MG63 (cell line): ENCODE measurements around the gene TMEM11. TPM values are rescaled to one million over a fixed set of nuclear protein-coding genes. Genes with fewer than 3 reads are reported as not detected.

Source experiments
- DNase-seq: peaks from one replicate; pipeline ENCODE4 v3.0.0-alpha.2; 2020
- H3K27me3 ChIP-seq: fragments of 250-450 bp; sonication (Bioruptor Pico); 2 replicates; pipeline ENCODE4 v1.5.1; 2020; ENCODE audit warnings: mild to moderate bottlenecking, moderate library complexity
- H3K36me3 ChIP-seq: fragments of 250-450 bp; sonication (Bioruptor Pico); 2 replicates; pipeline ENCODE4 v1.5.1; 2020; ENCODE audit warnings: mild to moderate bottlenecking, moderate library complexity
- H3K4me3 ChIP-seq: fragments of 250-450 bp; sonication (Bioruptor Pico); 2 replicates; pipeline ENCODE4 v1.5.1; 2020; ENCODE audit warnings: mild to moderate bottlenecking, moderate library complexity
- H3K9me3 ChIP-seq: fragments of 250-450 bp; sonication (Bioruptor Pico); 2 replicates; pipeline ENCODE4 v1.5.1; 2020; ENCODE audit warnings: mild to moderate bottlenecking, moderate library complexity
- total RNA-seq: library from RNA; depleted of rRNA; stranded (reverse); fragments of >200 nt; shearing (Covaris generic); gene quantifications from 2 replicates; pipeline ENCODE4 v1.2.3, GENCODE V29; 2014; ENCODE audit warnings: low replicate concordance; rRNA removed

The TMEM11 gene
- total RNA-seq, 1 experiment from 2014 or later: 18.9 TPM

DNA sequence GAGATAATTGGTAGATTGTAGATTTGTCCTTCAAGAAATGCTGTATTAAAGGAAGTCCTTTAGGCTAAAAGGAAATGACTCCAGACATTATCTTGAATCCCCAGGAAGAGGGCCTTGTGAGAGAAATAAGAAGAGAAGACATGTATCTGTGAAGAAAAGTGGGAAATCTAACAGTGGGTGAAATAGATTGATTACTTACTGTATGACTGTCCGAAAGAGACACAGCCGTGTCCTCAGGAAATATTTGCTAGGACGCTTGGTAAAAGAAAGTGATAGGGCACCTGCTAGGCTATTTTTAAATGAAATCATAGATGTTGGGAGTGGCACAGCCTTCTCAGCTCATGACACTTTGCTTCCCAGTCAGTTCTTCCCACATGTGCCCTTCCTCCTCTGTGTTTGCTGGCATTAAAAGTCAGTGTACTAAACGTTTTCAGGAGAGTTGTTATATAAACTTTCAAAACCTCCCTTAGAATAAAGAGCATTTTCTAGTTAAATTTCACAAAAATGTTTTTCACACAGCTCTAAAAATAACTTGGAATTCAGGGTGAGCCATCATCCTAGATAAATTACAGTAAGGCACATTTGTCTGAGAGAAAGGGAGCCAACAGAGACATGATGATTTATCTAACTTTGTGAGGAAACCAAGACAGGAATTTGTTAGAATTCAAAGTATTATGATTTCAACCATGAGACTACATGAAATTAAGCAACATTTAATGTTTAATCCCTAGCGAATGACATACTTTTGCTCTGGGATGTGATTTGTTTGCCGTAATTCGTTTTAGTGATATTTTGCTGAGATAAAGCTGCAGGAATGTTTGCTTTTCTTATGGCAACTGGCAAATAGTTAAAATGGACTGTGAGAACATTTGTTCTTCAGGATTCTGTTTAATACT is 52.2 kb downstream of the TMEM11 start:
- Histone ChIP-seq H3K9me3 (no peaks in the 10 kb centered on the region), H3K36me3 (no peaks in the 10 kb centered on the region), H3K27me3 (no peaks in the 10 kb centered on the region), H3K4me3 (no peak overlapping the region)
- DNase-seq: no peak

DNA sequence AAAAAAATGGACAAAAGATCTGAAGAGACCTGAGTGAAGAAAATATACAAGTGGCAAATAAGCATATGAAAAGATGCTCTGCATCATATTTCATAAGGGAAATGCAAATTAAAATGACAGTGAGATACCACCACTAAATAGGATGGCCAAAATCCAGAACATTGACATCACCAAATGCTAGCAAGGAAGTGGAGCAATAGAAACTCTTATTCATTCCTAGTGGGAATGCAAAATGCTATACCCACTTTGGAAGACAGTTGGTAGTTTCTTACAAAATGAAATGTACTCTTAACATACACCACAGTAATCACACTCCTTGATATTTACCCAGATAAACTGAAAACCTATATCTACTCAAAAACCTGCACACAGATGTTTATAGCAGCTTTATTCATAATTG is 53.6 kb downstream of the TMEM11 start:
- H3K27me3 ChIP-seq: no peaks in the 10 kb centered on the region
- no peak for DNase-seq
- no peaks in the 10 kb centered on the region for H3K36me3 ChIP-seq
- H3K9me3 ChIP-seq: no peaks in the 10 kb centered on the region
- no peak overlapping the region for H3K4me3 ChIP-seq

DNA sequence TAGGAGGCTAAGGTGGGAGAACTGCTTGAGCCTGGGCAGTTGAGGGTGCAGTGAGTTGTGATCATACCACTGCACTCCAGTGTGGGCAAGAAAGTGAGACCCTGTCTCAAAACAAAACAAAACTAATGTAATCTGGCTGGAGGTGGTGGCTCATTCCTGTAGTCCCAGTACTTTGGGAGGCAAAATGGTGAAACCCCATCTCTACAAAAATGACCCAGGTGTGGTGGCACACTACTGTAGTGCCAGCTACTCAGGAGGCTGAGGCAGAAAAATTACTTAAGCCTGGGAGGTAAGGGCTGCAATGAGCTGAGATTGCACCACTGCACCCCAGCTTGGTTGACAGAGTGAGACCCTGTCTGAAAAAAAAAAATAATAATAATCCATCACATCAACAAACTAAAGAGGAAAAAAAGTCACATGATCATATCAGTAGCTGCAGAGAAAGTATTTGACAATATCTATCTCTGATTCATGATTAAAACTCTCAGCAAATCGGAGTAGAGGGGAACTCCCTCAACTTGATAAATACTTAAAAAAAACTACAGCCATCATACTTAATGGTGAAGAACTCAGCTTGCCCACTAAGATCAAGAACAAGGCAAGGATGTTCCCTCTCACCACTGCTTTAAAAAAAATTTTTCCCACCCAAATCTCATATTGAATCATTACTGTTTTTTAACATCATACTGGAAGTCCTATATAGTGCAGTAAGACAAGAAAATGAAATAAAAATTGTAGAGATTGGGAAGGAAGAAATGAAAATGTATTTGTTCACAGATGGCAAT is 56.2 kb downstream of the TMEM11 start:
- DNase-seq: no peak
- no peak overlapping the region for H3K4me3 ChIP-seq
- no peaks in the 10 kb centered on the region for H3K36me3 ChIP-seq
- no peaks in the 10 kb centered on the region for H3K9me3 ChIP-seq
- no peaks in the 10 kb centered on the region for H3K27me3 ChIP-seq

DNA sequence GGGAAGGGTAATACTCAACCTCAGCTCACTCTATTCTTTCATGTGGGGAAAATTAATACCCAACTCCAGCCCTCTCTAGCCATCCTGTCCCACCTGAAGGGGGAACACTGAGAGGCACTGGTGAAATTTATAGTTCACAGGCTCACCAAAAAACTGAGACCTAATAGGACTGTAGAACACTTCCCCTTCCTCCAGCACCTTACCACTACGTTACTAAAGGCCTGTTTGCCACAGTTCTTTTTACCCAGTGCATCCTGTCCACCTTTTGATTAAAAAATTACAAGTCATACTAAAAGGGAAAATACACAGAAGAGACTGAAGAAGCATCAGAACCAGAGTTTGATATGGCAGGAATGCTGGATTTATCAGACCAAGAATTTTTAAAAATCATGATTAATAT is 61.2 kb downstream of the TMEM11 start:
- H3K36me3 ChIP-seq: no peaks in the 10 kb centered on the region
- DNase-seq: no peak
- no peak overlapping the region for H3K4me3 ChIP-seq
- no peaks in the 10 kb centered on the region for H3K27me3 ChIP-seq
- no peaks in the 10 kb centered on the region for H3K9me3 ChIP-seq

DNA sequence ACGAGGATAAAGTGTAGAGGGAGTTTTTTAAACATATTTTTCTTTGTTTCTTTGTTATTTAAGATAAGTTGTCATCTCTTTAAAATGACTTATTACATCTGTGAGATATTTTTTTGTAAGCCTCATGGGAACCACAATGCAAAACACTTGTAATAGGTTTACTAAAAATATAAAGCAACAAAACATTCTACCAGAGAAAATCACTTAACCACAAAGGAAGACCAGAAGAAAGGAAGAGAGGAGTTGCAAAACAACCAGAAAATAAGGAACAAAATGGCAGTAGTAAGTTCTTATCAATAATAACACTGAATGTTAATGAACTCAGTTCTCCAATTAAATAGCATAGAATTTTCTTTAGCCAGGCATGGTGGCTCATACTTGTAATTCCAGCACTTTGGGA is 64.3 kb downstream of the TMEM11 start:
- no peak for DNase-seq
- H3K9me3 ChIP-seq: no peaks in the 10 kb centered on the region
- H3K36me3 ChIP-seq: no peaks in the 10 kb centered on the region
- H3K27me3 ChIP-seq: no peaks in the 10 kb centered on the region
- no peak overlapping the region for H3K4me3 ChIP-seq

Other genes with a start within 250 kb of the TMEM11 start
- 164 and 188 TPM in 2 replicates for gene USP22, start 171.2 kb downstream of the TMEM11 start, total RNA-seq
- gene DHRS7B, start 87.2 kb downstream of the TMEM11 start, total RNA-seq: 16.5 and 19.7 TPM in 2 replicates
- 0.36 TPM in 1 of 2 replicates, not detected in the other for gene NATD1, start 39.2 kb upstream of the TMEM11 start, total RNA-seq
- gene MAP2K3, start 70.5 kb upstream of the TMEM11 start, total RNA-seq: 33.2 and 42.1 TPM in 2 replicates
- 5.2 and 5.6 TPM in 2 replicates for gene KCNJ12, start 162.2 kb upstream of the TMEM11 start, total RNA-seq